Measurements from ENCODE around the gene TRRAP. TPM values are rescaled to one million over a fixed set of nuclear protein-coding genes. Genes with fewer than 3 reads are reported as not detected.

Gene TRRAP
- total and polyA plus RNA-seq, 2 of the 8 experiments (the other 6 are each of a cell fraction or from before 2014, with no cell fraction given), result 21.7 to 48.6 TPM

DNA sequence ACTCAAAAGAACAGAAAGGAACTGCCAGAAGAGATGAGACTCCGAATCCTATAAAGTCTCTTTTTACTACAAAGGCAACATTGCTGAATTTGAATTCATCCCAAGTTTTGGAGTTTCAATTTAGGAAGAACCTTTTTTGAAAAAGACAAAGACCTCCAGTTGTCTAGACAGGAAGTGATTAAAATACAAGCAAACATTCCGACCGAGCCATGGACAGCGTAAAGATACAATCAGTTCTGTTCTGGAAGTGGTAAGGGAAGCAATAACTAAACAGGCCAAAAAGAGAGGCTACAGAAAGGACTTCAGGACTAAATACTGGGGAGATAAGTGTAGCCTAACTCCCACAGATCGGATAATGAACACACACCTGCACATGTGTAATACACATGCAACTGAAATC is 164.6 kb downstream of the TRRAP start:
- Histone ChIP-seq H3K56ac (replicated peaks; ENCODE audit: insufficient read length, low read depth, low read length) (no peak overlapping the region), H4K8ac (ENCODE audit: extremely low read depth, insufficient read depth, low read length) (no peak overlapping the region), H4K91ac (replicated peaks; ENCODE audit: insufficient read length, low read length) (no peak overlapping the region), H2BK20ac (ENCODE audit: low read length) (no peak overlapping the region), H2BK5ac (ENCODE audit: low read depth, low read length) (no peak overlapping the region), H3K4me3 (ENCODE audit: extremely low read depth in 1 of 4, insufficient read depth in 2 of 4, low read depth in 3 of 4, low read length in 4 of 4) (no peak overlapping the region), H2BK15ac (ENCODE audit: low read length) (no peak overlapping the region), H3K9me3 (ENCODE audit: insufficient read depth in 2 of 2, low read depth in 1 of 2, low read length in 1 of 2) (no peaks in the 10 kb centered on the region), H3K9ac (replicated peaks in 1 of 4; ENCODE audit: extremely low read depth in 1 of 4, low read depth in 3 of 4, low read length in 3 of 4) (no peak overlapping the region), H3K27ac (ENCODE audit: low read depth, low read length) (no peak overlapping the region), H3K4ac (replicated peaks; ENCODE audit: insufficient read length, low read depth, low read length) (no peak overlapping the region), H3K36me3 (ENCODE audit: control insufficient read depth in 2 of 4, insufficient read depth in 4 of 4, low read length in 3 of 4) (peaks cover 17 to 49% (median 36%) of the 10 kb centered on the region in 4 experiments), H3K18ac (ENCODE audit: extremely low read depth, low read length) (no peak overlapping the region), H3K4me1 (replicated peaks in 1 of 4; ENCODE audit: control insufficient read depth in 3 of 4, insufficient read depth in 4 of 4, low read length in 3 of 4) (no peaks in the 10 kb centered on the region), H3K27me3 (replicated peaks in 1 of 4; ENCODE audit: control insufficient read depth in 3 of 4, extremely low read depth in 1 of 4, insufficient read depth in 3 of 4, low read length in 3 of 4) (no peaks in the 10 kb centered on the region), H3K4me2 (ENCODE audit: insufficient read depth in 1 of 2, low read depth in 2 of 2, low read length in 2 of 2) (no peak overlapping the region), H4K5ac (ENCODE audit: insufficient read length, low read depth, low read length) (no peak overlapping the region), H3K23ac (ENCODE audit: insufficient read length) (no peak overlapping the region), H2AFZ (ENCODE audit: low read length) (no peak overlapping the region), H4K20me1 (replicated peaks in 1 of 2; ENCODE audit: control insufficient read depth in 1 of 2, insufficient read depth in 2 of 2, low read length in 2 of 2) (peaks cover 2 to 5% of the 10 kb centered on the region in 2 experiments), H3K14ac (ENCODE audit: insufficient read length) (no peak overlapping the region), H3K23me2 (ENCODE audit: low read depth, low read length) (no peaks in the 10 kb centered on the region), H3K79me2 (ENCODE audit: control insufficient read depth in 1 of 2, insufficient read depth in 2 of 2, low read length in 2 of 2) (no peaks in the 10 kb centered on the region), H2AK5ac (ENCODE audit: low read depth, low read length) (no peak overlapping the region), H2BK120ac (replicated peaks; ENCODE audit: low read depth, low read length) (no peak overlapping the region), H3K79me1 (ENCODE audit: low read depth, low read length) (no peaks in the 10 kb centered on the region), H2BK12ac (ENCODE audit: low read depth, low read length) (no peak overlapping the region)
- POLR2A ChIA-PET (ENCODE audit: partially characterized antibody), result no interaction called here
- no peak for FAIRE-seq
- no peak for DNase-seq (ENCODE audit: low read depth in 1 of 2, low spot score in 2 of 2)
- WGBS, 2 experiments (ENCODE audit: extremely low coverage in 1 of 2, insufficient coverage in 1 of 2, insufficient read length in 1 of 2, insufficient replicate concordance in 2 of 2, low coverage in 1 of 2, low lambda C conversion rate in 2 of 2, missing lambda C conversion rate in 1 of 2), result 93% methylated on average over 5 of the region's 5 CpGs; no CpG with 5 or more reads in 1 of the 2 experiments
- CTCF ChIA-PET (ENCODE audit: partially characterized antibody), result no interaction called here
- no peak for TF ChIP-seq SIN3A (conservative IDR thresholded peaks at IDR 0.05 in 1 of 2, IDR thresholded peaks at IDR 0.05 in 1 of 2; ENCODE audit: low read depth in 1 of 2, low read length in 2 of 2)

Data from H1 (cell line).